Right lobe of liver (tissue), 4 donors: ENCODE data around the gene MC2R.

Source experiments
- POLR2A ChIP-seq: fragments of 450-650 bp; IDR thresholded peaks from one replicate; pipeline ENCODE4 v1.6.1; 2017; ENCODE audit warnings: antibody characterized with exemption, mild to moderate bottlenecking
- TF ChIP-seq, protein P1 (sequence below), 4 donors: fragments of 200-600 bp in 3 of 4; fragments of 450-650 bp in 1 of 4; IDR thresholded peaks; one replicate each; pipeline versions ENCODE4 v1.5.1 to v1.8.0; 2016 to 2022; ENCODE audit warnings: antibody characterized with exemption in 4 of 4, mild to moderate bottlenecking in 2 of 4
- donor health status: DM: no; HTN: no; CAD: no.
- donor health status: DM: no; HTN: no; CAD: no.
- donor health status: DM: no; HTN: yes; CAD: no.

DNA sequence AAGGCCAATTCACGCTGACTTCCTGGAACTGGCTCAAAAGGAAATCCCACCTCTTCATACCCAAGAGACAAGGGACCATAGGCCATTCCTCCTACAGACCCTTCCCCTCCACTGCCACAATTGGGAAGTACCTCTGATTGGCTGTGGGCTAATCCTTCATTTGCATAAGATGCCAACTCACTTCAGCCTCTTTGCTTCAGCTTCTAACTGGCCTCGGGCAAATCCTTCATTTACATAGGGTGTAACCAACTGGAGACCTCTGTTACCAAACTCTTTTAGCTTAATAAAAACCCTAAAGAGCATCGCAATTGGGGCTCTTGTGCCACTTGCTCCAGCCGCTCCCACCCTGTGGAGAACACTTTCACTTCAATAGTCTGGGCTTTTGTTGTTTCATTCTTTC lies 38.2 kb downstream of the MC2R start:
- TF ChIP-seq, protein P1, sequence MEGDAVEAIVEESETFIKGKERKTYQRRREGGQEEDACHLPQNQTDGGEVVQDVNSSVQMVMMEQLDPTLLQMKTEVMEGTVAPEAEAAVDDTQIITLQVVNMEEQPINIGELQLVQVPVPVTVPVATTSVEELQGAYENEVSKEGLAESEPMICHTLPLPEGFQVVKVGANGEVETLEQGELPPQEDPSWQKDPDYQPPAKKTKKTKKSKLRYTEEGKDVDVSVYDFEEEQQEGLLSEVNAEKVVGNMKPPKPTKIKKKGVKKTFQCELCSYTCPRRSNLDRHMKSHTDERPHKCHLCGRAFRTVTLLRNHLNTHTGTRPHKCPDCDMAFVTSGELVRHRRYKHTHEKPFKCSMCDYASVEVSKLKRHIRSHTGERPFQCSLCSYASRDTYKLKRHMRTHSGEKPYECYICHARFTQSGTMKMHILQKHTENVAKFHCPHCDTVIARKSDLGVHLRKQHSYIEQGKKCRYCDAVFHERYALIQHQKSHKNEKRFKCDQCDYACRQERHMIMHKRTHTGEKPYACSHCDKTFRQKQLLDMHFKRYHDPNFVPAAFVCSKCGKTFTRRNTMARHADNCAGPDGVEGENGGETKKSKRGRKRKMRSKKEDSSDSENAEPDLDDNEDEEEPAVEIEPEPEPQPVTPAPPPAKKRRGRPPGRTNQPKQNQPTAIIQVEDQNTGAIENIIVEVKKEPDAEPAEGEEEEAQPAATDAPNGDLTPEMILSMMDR (IDR thresholded peaks at IDR 0.05) = no peak
- TF ChIP-seq POLR2A = no peak
